Left forelimb (tissue), 1 donor: ENCODE data around the gene PSME2.

Experiments used
- DNase-seq: peaks from one replicate; pipeline ENCODE4 v3.0.0-alpha.2; 2018; ENCODE audit warnings: low spot score

PSME2 gene

DNA sequence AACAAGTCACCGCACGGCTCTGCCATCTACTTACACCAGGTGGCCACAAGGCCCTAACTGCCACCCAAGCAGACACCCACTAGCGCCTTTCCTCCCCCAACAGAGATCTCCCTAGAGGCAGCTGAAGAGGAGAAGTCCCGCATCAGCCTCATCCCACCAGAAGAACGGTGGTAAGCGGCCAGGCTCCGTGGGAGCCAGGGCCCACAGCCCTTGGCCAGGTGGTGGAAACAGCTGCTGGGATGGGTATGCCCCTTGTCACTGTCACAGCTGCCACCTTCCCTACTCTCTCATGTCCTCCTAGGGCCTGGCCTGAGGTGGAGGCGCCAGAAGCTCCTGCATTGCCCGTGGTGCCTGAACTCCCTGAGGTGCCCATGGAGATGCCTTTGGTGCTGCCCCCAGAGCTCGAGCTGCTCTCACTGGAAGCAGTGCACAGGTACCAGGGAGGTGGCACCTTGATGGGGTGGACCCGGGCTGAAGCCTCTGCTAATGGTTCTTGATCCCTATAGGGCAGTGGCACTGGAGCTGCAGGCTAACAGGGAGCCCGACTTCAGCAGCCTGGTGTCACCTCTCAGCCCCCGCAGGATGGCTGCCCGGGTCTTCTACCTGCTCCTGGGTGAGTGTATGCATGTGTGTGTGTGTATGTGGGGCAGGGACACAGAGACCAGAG is 33.0 kb upstream of the PSME2 start:
- peak; percentile 60 for DNase-seq

- peak; percentile 52 for DNase-seq
These were observed 32.2 kb upstream of the PSME2 start for GRCh38 chr14:24178399-24179178.

GRCh38 chr14:24177891-24178290 is 31.5 kb upstream of the PSME2 start:
- DNase-seq = peak; percentile 53

DNA sequence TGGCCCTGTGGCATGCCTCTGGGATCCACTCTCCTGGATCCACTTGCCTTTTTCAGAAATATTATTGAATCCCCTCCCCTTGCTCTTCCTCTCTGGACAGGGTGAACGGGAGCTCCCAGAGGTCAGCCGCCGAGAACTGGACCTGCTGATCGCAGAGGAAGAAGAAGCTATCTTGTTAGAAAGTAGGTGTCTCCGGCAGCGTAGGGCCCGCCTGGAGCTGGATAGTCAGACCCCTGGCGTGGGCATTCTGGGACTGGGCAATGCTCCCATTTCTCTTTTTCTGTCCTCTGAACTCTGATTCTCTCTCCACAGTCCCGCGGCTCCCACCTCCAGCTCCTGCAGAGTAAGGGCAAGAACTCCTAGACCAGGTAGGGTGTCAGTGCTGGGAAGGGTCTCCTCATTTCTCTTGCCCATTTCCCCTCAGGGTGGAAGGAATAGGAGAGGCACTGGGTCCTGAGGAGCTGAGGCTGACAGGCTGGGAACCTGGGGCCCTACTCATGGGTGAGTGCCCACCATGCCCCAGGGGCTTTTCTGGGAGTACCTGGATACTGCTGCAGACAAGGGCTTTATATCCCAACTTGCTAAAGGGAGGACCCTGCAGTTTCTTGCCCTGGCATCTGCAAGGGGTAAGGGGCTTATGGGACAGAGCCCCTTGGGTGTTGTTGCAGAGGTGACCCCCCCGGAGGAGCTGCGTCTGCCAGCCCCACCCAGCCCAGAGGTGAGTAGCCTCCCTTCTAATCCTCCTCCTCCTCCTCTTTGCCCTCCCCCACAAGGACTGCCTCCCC is 30.8 kb upstream of the PSME2 start:
- DNase-seq = peak; percentile 45

DNA sequence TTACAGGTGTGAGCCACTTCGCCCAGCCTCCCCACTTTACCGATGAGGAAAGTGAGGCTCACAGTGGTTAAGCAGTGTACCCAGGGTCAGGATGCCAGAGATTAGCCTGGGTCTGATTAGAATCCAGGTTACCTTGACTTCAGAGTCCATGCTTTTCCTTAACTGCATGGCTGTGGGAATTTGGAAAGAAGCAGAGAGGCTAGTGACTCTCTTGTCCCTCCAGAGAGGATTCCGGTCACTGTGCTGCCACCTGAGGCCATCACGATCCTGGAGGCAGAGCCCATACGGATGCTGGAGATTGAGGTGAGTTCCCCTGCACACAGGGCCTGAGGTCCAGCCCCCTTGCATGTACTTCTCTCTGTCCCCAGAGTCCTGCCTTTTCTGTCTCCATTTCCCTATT is 30.2 kb upstream of the PSME2 start:
- no peak for DNase-seq

- no peak for DNase-seq
These were observed 26.5 kb upstream of the PSME2 start for GRCh38 chr14:24172871-24173281.

GRCh38 chr14:24172261-24172860 is 26.0 kb upstream of the PSME2 start:
- DNase-seq = no peak

DNA sequence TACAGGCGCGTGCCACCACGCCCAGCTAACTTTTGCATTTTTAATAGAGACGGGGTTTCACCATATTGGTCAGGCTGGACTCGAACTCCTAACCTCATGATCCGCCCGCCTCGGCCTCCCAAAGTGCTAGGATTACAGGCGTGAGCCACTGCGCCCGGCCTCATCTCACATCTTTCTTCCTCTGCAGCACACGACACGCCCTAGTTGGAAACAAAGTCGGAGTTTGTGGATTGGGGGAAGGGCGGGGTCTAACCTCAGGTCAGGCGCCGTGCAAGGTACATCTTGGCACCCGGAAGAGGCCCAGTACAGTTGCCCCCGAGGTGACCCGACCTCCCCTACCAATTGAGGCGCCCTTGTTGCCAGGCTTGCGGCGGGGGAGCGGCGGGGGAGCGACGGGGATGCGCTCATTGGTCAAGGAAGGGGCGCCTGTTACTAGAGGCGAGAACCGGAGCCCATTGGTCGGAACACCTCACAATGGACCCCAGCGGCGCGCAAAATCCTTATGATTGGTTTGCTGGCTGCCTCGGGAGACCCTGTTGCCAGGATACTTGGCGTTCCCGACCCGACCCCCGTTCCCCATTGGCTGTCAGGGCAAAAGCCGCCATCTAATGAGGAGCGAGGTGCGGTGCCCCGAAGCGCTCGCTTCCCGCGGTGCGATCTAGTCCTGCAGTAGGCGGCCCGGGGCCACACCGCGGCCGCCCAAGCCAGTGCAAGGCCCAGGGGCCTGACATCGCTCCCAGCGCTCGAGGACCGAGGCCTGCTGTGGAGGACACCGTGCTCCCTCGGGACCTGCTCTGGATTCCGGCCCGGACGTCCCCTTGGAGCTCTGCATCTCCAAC is 25.2 kb upstream of the PSME2 start, which contains the start of gene REC8:
REC8 (plus strand) TSS at position 659 of the 839 bp plus-strand sequence. CDS start 473 bp downstream, outside the sequence.
- peak; percentile 86 for DNase-seq

- no peak for DNase-seq
These were observed 21.2 kb upstream of the PSME2 start for GRCh38 chr14:24167469-24168114.

DNA sequence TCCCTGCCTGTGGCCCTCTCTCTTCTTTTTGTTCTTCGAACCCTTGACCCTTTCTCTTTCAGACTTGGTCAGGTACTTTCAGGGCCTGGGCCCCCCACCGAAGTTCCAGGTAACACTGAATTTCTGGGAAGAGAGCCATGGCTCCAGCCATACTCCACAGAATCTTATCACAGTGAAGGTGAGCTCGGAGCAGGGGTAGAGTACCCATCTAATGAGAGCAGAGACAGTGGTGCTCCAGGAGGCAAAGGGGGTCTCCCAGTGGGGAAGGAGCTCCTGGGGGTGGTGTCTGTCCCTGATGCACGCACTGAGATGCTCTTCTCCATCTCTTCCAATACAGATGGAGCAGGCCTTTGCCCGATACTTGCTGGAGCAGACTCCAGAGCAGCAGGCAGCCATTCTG is 19.4 kb upstream of the PSME2 start:
- peak; percentile 62 for DNase-seq

GRCh38 chr14:24164518-24164991 is 18.1 kb upstream of the PSME2 start:
- peak; percentile 53 for DNase-seq

GRCh38 chr14:24162093-24162492 is 15.7 kb upstream of the PSME2 start:
- no peak for DNase-seq

GRCh38 chr14:24160850-24161804 is 14.7 kb upstream of the PSME2 start, which contains the start of gene IRF9:
TSS of gene IRF9 (plus strand) at chr14:24161265. CDS start at chr14:24162145, 880 bp downstream.
- DNase-seq = peak; percentile 94

- no peak for DNase-seq
These were observed 14.1 kb upstream of the PSME2 start for GRCh38 chr14:24160499-24160849.

DNA sequence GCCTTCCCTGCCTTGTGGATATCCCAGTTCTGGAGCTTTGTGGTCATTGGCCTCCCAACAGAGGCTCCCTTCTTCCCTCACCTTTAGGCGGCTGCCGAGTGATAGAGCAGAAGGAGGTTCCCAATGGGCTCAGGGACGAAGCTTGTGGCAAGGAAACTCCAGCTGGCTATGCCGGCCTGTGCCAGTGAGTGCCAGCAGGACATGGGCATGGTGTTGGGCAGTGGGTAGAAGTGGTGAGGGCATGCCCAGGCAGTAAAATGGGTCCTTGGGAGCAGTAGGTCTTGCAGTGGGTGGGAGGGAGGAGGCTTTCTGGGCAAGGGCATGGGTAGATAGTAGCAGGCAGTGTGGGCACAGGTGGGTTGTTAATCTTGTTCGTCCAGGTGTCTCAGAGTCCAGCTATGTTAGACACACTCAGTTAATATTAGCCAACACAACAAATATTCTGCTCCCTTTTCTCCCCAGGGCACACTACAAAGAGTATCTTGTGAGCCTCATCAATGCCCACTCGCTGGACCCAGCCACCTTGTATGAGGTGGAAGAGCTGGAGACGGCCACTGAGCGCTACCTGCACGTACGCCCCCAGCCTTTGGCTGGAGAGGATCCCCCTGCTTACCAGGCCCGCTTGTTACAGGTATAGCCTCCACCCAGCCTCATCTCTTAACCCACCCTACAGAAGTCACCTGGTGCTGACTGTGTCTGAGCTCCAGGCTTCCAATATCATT is 13.5 kb upstream of the PSME2 start:
- DNase-seq = peak; percentile 61

GRCh38 chr14:24157331-24157730 is 10.9 kb upstream of the PSME2 start:
- DNase-seq = no peak

DNA sequence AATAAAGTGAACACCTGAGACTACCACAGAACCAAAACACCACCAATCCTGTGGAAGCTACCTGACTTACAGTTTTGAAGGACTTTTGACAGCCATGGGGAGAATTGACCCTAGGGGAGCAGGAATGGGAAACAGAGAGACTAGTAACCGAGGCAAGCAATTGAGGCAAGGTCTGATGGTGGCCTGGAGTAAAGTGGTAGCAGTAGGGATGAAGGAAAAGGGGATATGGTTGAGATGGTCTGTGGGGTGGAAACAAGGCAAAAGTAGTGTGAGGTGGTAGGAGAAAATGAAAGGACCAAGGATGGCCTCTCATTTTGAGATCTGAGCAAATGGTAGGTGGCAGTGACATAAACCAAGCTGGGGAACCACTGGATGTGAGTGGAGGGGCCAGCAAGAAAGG is 10.4 kb upstream of the PSME2 start:
- DNase-seq = no peak

DNA sequence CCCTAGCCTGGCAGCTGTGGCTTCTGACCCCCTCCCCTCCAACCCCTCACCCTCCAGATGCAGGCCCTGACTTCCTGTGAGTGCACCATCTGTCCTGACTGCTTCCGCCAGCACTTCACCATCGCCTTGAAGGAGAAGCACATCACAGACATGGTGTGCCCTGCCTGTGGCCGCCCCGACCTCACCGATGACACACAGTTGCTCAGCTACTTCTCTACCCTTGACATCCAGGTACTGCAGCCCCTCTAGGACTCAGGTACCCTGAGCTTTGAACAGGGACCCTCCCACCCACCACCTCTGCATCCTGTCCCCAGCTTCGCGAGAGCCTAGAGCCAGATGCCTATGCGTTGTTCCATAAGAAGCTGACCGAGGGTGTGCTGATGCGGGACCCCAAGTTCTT is 8.7 kb upstream of the PSME2 start:
- DNase-seq = no peak
